HepG2 (cell line): Measurements from ENCODE around the gene DIPK1C. TPM values are rescaled to one million over a fixed set of nuclear protein-coding genes. Genes with fewer than 3 reads are reported as not detected.

Experiments used
- CBFB ChIP-seq: sonication (generic); formaldehyde crosslinking; IDR thresholded peaks from 2 replicates; pipeline ENCODE4 v1.4.0; 2020; ENCODE audit warnings: missing genetic modification reagents
- DR1 ChIP-seq: sonication (generic); formaldehyde crosslinking; IDR thresholded peaks from 2 replicates; pipeline ENCODE4 v1.8.0; 2021; ENCODE audit warnings: mild to moderate bottlenecking, missing genetic modification reagents, inconsistent platforms
- ELF3 ChIP-seq: IDR thresholded peaks from 2 replicates; pipeline ENCODE4 v1.6.1; 2016; ENCODE audit warnings: missing genetic modification reagents, missing compliant biosample characterization
- EZH2 ChIP-seq: conservative IDR thresholded peaks from 2 replicates; pipeline ENCODE4 v1.6.1; 2012; ENCODE audit warnings: mild to moderate bottlenecking, low read depth, low read length, moderate library complexity
- KDM1A ChIP-seq: IDR thresholded peaks from 2 replicates; pipeline ENCODE4 v1.6.1; 2016; ENCODE audit warnings: missing compliant biosample characterization
- NCOR1 ChIP-seq: fragments of 200-600 bp; sonication (generic); IDR thresholded peaks from 2 replicates; pipeline ENCODE4 v1.7.0; 2017; ENCODE audit warnings: antibody characterized with exemption, low read length, borderline replicate concordance
- PHF20 ChIP-seq: sonication (generic); formaldehyde crosslinking; IDR thresholded peaks from 2 replicates; pipeline ENCODE4 v1.5.0; 2020; ENCODE audit warnings: mild to moderate bottlenecking, missing genetic modification reagents
- PITX1 ChIP-seq: sonication (generic); formaldehyde crosslinking; IDR thresholded peaks from 2 replicates; pipeline ENCODE4 v1.5.1; 2020; ENCODE audit warnings: mild to moderate bottlenecking, missing genetic modification reagents
- RBM22 ChIP-seq: fragments of 200-400 bp; formaldehyde crosslinking; optimal IDR thresholded peaks from 2 replicates; pipeline ENCODE3; 2017; ENCODE audit warnings: mild to moderate bottlenecking, low read length, moderate library complexity
- RELA ChIP-seq: sonication (generic); formaldehyde crosslinking; IDR thresholded peaks from 2 replicates; pipeline ENCODE4 v1.4.0; 2020; ENCODE audit warnings: missing genetic modification reagents
- RFX5 ChIP-seq: IDR thresholded peaks from 2 replicates; pipeline ENCODE4 v1.6.1; 2011; ENCODE audit warnings: low read depth, low read length, improper control_type of control experiment
- ZFP36L1 ChIP-seq: sonication (generic); formaldehyde crosslinking; IDR thresholded peaks from 2 replicates; pipeline ENCODE4 v1.8.0; 2022; ENCODE audit warnings: mild to moderate bottlenecking, missing genetic modification reagents, moderate library complexity
- ZIK1 ChIP-seq: sonication (generic); formaldehyde crosslinking; IDR thresholded peaks from 2 replicates; pipeline ENCODE4 v1.5.0; 2020; ENCODE audit warnings: mild to moderate bottlenecking, low read depth, missing genetic modification reagents, borderline replicate concordance
- ZNF3 ChIP-seq: IDR thresholded peaks from 2 replicates; pipeline ENCODE4 v1.7.0; 2017; ENCODE audit warnings: inconsistent platforms
- ZNF546 ChIP-seq: sonication (generic); formaldehyde crosslinking; conservative IDR thresholded peaks from 2 replicates; pipeline ENCODE4 v1.8.1; 2023; ENCODE audit warnings: mild to moderate bottlenecking, missing genetic modification reagents
- ZNF703 ChIP-seq: sonication (generic); formaldehyde crosslinking; IDR thresholded peaks from 2 replicates; pipeline ENCODE4 v1.5.1; 2020; ENCODE audit warnings: missing genetic modification reagents, mild to moderate bottlenecking, moderate library complexity, borderline replicate concordance
- ZNF713 ChIP-seq: sonication (generic); formaldehyde crosslinking; IDR thresholded peaks from 2 replicates; pipeline ENCODE4 v1.4.0; 2020; ENCODE audit warnings: mild to moderate bottlenecking, missing genetic modification reagents
- polyA plus RNA-seq, 8 experiments: library from polyadenylated mRNA; depleted of rRNA in 3 of 8; stranded (reverse) in 7 of 8; unstranded in 1 of 8; fragments of >200 nt; fragmentation: Illumina TruSeq in 4 of 8; extraction: Trizol in 4 of 8; gene quantifications; 2 replicates each; pipeline versions ENCODE4 v1.2.1 to v1.2.3, GENCODE V29; 2011 to 2016; ENCODE audit warnings: low read depth in 4 of 8, missing spikeins in 1 of 8, mixed read lengths in 1 of 8; ENCODE audit not compliant: insufficient read depth in 1 of 8
- total RNA-seq, 5 experiments: library from RNA; depleted of rRNA; stranded (reverse); fragments of >200 nt; fragmentation: Illumina TruSeq; extraction: Trizol; gene quantifications; 2 replicates each; pipeline ENCODE4 v1.2.3, GENCODE V29; 2016; ENCODE audit warnings: low read depth in 1 of 5
- TF ChIP-seq, protein P1 (sequence below): sonication (generic); formaldehyde crosslinking; conservative IDR thresholded peaks from 2 replicates; pipeline ENCODE4 v1.4.0; 2020; ENCODE audit warnings: mild to moderate bottlenecking, missing genetic modification reagents, moderate library complexity
- TF ChIP-seq, protein P2 (sequence below): IDR thresholded peaks from 2 replicates; pipeline ENCODE4 v1.6.1; 2012; ENCODE audit warnings: low read length, improper control_type of control experiment
- TF ChIP-seq, protein P3 (sequence below): sonication (generic); formaldehyde crosslinking; IDR thresholded peaks from 2 replicates; pipeline ENCODE4 v1.4.0; 2020; ENCODE audit warnings: missing genetic modification reagents, borderline replicate concordance

The DIPK1C gene
- total and polyA plus RNA-seq, 2 of the 13 experiments (the other 11 are each of a cell fraction or from before 2014, with no cell fraction given): 1.8 TPM; not detected in 1

DNA sequence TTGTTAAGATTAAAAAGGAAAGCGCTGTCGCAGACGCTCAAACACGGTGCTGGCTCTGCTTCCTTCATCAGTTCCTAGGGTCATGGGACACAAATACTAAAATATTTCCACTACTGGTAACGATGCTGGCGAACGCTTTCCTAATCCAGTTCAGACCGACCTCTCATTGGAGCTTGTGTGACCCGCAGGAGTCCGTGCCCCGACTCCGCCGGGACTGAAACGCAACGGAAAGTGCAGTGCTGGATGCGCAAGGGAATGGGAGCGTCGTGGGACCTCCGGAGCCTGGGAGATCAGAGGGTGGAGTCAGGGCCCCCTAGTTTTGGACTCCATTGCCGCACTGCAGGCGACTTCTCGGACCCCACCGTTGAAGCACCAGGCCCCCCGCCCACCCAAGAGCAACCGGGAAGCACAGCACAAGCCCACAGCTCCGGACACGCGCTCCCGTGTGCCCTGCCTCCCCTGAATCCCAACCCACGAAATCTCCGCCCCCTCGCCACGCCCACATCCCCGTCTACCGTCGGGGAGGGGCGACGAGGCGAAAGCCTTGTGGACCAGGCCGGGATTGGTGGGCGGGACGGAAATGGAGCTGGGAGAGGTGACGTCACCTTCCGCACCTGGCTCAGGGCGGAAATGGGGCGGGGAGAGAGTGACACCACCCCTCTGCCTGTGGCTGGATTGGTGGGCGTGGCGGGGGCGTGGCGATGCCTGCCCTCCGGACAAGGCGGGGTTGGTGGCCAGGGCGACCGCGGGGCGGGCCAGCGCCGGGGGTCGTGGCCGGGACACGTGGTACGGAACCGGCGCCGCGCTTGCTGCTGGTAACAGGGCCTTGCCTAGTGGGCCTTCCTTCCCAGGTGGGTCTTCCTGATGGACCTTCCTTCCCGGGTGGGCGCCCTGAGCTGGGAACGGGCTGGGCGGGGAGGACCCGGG, 38.7 kb upstream of the DIPK1C start, which contains the start of gene CNDP2 (continued):
- TF ChIP-seq, protein P1, sequence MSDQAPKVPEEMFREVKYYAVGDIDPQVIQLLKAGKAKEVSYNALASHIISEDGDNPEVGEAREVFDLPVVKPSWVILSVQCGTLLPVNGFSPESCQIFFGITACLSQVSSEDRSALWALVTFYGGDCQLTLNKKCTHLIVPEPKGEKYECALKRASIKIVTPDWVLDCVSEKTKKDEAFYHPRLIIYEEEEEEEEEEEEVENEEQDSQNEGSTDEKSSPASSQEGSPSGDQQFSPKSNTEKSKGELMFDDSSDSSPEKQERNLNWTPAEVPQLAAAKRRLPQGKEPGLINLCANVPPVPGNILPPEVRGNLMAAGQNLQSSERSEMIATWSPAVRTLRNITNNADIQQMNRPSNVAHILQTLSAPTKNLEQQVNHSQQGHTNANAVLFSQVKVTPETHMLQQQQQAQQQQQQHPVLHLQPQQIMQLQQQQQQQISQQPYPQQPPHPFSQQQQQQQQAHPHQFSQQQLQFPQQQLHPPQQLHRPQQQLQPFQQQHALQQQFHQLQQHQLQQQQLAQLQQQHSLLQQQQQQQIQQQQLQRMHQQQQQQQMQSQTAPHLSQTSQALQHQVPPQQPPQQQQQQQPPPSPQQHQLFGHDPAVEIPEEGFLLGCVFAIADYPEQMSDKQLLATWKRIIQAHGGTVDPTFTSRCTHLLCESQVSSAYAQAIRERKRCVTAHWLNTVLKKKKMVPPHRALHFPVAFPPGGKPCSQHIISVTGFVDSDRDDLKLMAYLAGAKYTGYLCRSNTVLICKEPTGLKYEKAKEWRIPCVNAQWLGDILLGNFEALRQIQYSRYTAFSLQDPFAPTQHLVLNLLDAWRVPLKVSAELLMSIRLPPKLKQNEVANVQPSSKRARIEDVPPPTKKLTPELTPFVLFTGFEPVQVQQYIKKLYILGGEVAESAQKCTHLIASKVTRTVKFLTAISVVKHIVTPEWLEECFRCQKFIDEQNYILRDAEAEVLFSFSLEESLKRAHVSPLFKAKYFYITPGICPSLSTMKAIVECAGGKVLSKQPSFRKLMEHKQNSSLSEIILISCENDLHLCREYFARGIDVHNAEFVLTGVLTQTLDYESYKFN (CRISPR knock-in tag): peak; percentile 55
- TF ChIP-seq DR1 (CRISPR knock-in tag): peak; percentile 67
- no peak for TF ChIP-seq ZNF3 (CRISPR knock-in tag)
- peak; percentile 48; the same call in 1 of the 2 replicates for TF ChIP-seq PITX1 (CRISPR knock-in tag)
- TF ChIP-seq ZIK1 (CRISPR knock-in tag): peak; percentile 61; the same call in 1 of the 2 replicates
- TF ChIP-seq, protein P2, sequence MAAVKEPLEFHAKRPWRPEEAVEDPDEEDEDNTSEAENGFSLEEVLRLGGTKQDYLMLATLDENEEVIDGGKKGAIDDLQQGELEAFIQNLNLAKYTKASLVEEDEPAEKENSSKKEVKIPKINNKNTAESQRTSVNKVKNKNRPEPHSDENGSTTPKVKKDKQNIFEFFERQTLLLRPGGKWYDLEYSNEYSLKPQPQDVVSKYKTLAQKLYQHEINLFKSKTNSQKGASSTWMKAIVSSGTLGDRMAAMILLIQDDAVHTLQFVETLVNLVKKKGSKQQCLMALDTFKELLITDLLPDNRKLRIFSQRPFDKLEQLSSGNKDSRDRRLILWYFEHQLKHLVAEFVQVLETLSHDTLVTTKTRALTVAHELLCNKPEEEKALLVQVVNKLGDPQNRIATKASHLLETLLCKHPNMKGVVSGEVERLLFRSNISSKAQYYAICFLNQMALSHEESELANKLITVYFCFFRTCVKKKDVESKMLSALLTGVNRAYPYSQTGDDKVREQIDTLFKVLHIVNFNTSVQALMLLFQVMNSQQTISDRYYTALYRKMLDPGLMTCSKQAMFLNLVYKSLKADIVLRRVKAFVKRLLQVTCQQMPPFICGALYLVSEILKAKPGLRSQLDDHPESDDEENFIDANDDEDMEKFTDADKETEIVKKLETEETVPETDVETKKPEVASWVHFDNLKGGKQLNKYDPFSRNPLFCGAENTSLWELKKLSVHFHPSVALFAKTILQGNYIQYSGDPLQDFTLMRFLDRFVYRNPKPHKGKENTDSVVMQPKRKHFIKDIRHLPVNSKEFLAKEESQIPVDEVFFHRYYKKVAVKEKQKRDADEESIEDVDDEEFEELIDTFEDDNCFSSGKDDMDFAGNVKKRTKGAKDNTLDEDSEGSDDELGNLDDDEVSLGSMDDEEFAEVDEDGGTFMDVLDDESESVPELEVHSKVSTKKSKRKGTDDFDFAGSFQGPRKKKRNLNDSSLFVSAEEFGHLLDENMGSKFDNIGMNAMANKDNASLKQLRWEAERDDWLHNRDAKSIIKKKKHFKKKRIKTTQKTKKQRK: no peak
- no peak for TF ChIP-seq RBM22
- TF ChIP-seq NCOR1: peak; percentile 23; the same call in 1 of the 2 replicates
- TF ChIP-seq, protein P3, sequence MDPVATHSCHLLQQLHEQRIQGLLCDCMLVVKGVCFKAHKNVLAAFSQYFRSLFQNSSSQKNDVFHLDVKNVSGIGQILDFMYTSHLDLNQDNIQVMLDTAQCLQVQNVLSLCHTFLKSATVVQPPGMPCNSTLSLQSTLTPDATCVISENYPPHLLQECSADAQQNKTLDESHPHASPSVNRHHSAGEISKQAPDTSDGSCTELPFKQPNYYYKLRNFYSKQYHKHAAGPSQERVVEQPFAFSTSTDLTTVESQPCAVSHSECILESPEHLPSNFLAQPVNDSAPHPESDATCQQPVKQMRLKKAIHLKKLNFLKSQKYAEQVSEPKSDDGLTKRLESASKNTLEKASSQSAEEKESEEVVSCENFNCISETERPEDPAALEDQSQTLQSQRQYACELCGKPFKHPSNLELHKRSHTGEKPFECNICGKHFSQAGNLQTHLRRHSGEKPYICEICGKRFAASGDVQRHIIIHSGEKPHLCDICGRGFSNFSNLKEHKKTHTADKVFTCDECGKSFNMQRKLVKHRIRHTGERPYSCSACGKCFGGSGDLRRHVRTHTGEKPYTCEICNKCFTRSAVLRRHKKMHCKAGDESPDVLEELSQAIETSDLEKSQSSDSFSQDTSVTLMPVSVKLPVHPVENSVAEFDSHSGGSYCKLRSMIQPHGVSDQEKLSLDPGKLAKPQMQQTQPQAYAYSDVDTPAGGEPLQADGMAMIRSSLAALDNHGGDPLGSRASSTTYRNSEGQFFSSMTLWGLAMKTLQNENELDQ (CRISPR knock-in tag): no peak
- no peak; the same call in 1 of the 2 replicates for TF ChIP-seq ZNF703 (CRISPR knock-in tag)
- no peak; the same call in 1 of the 2 replicates for TF ChIP-seq KDM1A (CRISPR knock-in tag)
- TF ChIP-seq PHF20 (CRISPR knock-in tag): peak; percentile 77
- TF ChIP-seq RELA: no peak
- peak; percentile 14; the same call in 1 of the 2 replicates for TF ChIP-seq CBFB
- TF ChIP-seq RFX5: peak; percentile 72
- TF ChIP-seq ZFP36L1 (CRISPR knock-in tag): peak; percentile 76; the same call in 1 of the 2 replicates
- TF ChIP-seq EZH2: no peak
- TF ChIP-seq ZNF713: peak; percentile 19; the same call in 1 of the 2 replicates
- peak; percentile 71 for TF ChIP-seq ELF3 (CRISPR knock-in tag)
- no peak for TF ChIP-seq ZNF546 (CRISPR knock-in tag)
